Neutrophil (primary cell): ENCODE measurements around the gene PLS3.

Experiments
- H3K27ac ChIP-seq: fragments of 200-600 bp; sonication (generic); 2 replicates; pipeline ENCODE4 v1.5.1; 2016; ENCODE audit warnings: mild to moderate bottlenecking, moderate library complexity
- H3K27me3 ChIP-seq: fragments of 200-600 bp; sonication (generic); 2 replicates; pipeline ENCODE4 v1.6.0; 2016; ENCODE audit warnings: mild to moderate bottlenecking
- H3K36me3 ChIP-seq: fragments of 200-600 bp; sonication (generic); 2 replicates; pipeline ENCODE4 v1.5.1; 2017
- H3K4me1 ChIP-seq, 2 experiments: fragments of 200-600 bp in 1 of 2; sonication (generic) in 1 of 2; 1 replicate in 1 of 2; 2 replicates in 1 of 2; pipeline versions ENCODE4 v1.5.1 to v1.6.1; 2013 to 2016; ENCODE audit warnings: low read depth in 1 of 2, low read length in 1 of 2, mild to moderate bottlenecking in 1 of 2, moderate library complexity in 1 of 2; ENCODE audit not compliant: control insufficient read depth in 1 of 2, insufficient read depth in 1 of 2
- H3K4me3 ChIP-seq, 2 experiments: fragments of 200-600 bp in 1 of 2; sonication (generic) in 1 of 2; 1 replicate in 1 of 2; 2 replicates in 1 of 2; pipeline ENCODE4 v1.5.1; 2013 to 2016; ENCODE audit warnings: low read depth in 1 of 2, low read length in 1 of 2, mild to moderate bottlenecking in 1 of 2, moderate library complexity in 1 of 2
- H3K9me3 ChIP-seq: fragments of 200-600 bp; sonication (generic); 2 replicates; pipeline ENCODE4 v1.5.1; 2016
- CTCF ChIP-seq: fragments of 200-600 bp; sonication (generic); IDR thresholded peaks from 2 replicates; pipeline ENCODE4 v1.5.1; 2016; ENCODE audit warnings: antibody characterized with exemption

Gene PLS3

GRCh38 chrX:115687595-115687994 lies 126.6 kb downstream of the PLS3 start:
- Histone ChIP-seq H3K27ac (no peak overlapping the region), H3K4me3 (no peak overlapping the region), H3K9me3 (no peaks in the 10 kb centered on the region), H3K27me3 (no peaks in the 10 kb centered on the region), H3K4me1 (peaks cover 0 to 11% of the 10 kb centered on the region in 2 experiments), H3K36me3 (no peaks in the 10 kb centered on the region)
- TF ChIP-seq CTCF: no peak

GRCh38 chrX:115689931-115690330 lies 129.0 kb downstream of the PLS3 start:
- H3K4me1 ChIP-seq: peaks cover 0 to 3% of the 10 kb centered on the region in 2 experiments
- H3K27ac ChIP-seq: no peak overlapping the region
- H3K9me3 ChIP-seq: no peaks in the 10 kb centered on the region
- no peaks in the 10 kb centered on the region for H3K27me3 ChIP-seq
- no peaks in the 10 kb centered on the region for H3K36me3 ChIP-seq
- H3K4me3 ChIP-seq: no peak overlapping the region
- TF ChIP-seq CTCF: no peak

GRCh38 chrX:115690511-115691216 lies 129.7 kb downstream of the PLS3 start:
- no peaks in the 10 kb centered on the region for H3K9me3 ChIP-seq
- no peak overlapping the region for H3K4me3 ChIP-seq
- no peaks in the 10 kb centered on the region for H3K36me3 ChIP-seq
- no peaks in the 10 kb centered on the region for H3K4me1 ChIP-seq
- no peak for TF ChIP-seq CTCF
- no peaks in the 10 kb centered on the region for H3K27me3 ChIP-seq
- no peak overlapping the region for H3K27ac ChIP-seq

GRCh38 chrX:115693476-115693875 lies 132.5 kb downstream of the PLS3 start:
- no peak overlapping the region for H3K27ac ChIP-seq
- no peak for TF ChIP-seq CTCF
- H3K9me3 ChIP-seq: no peaks in the 10 kb centered on the region
- H3K4me3 ChIP-seq: no peak overlapping the region
- H3K27me3 ChIP-seq: no peaks in the 10 kb centered on the region
- H3K36me3 ChIP-seq: no peaks in the 10 kb centered on the region
- no peaks in the 10 kb centered on the region for H3K4me1 ChIP-seq

GRCh38 chrX:115694028-115694427 lies 133.1 kb downstream of the PLS3 start:
- no peak overlapping the region for H3K4me3 ChIP-seq
- no peak for TF ChIP-seq CTCF
- no peaks in the 10 kb centered on the region for H3K36me3 ChIP-seq
- H3K4me1 ChIP-seq: no peaks in the 10 kb centered on the region
- H3K27ac ChIP-seq: no peak overlapping the region
- no peaks in the 10 kb centered on the region for H3K27me3 ChIP-seq
- no peaks in the 10 kb centered on the region for H3K9me3 ChIP-seq
